Upper lobe of left lung (tissue), 4 donors: ENCODE data around the gene ARHGEF10L.

ENCODE experiments used
- EP300 ChIP-seq, 4 donors: sonication (generic); formaldehyde crosslinking; IDR thresholded peaks; one replicate each; pipeline ENCODE4 v1.5.1; 2017; ENCODE audit warnings: antibody characterized with exemption in 4 of 4, control low read depth in 2 of 4
- POLR2A ChIP-seq, 4 donors: fragments of 450-650 bp; IDR thresholded peaks; one replicate each; pipeline ENCODE4 v1.5.1; 2016 to 2017; ENCODE audit warnings: antibody characterized with exemption in 4 of 4, mild to moderate bottlenecking in 2 of 4
- POLR2AphosphoS5 ChIP-seq, 2 donors: sonication (generic); formaldehyde crosslinking; IDR thresholded peaks; one replicate each; pipeline ENCODE4 v1.5.1; 2017; ENCODE audit warnings: antibody characterized with exemption in 2 of 2
- TF ChIP-seq, protein P1 (sequence below), 6 experiments: fragments of 450-650 bp in 4 of 6; fragments of 200-600 bp in 2 of 6; sonication (generic) in 2 of 6; IDR thresholded peaks; one replicate each; pipeline ENCODE4 v1.5.1; 2016 to 2019; ENCODE audit warnings: antibody characterized with exemption in 6 of 6

DNA sequence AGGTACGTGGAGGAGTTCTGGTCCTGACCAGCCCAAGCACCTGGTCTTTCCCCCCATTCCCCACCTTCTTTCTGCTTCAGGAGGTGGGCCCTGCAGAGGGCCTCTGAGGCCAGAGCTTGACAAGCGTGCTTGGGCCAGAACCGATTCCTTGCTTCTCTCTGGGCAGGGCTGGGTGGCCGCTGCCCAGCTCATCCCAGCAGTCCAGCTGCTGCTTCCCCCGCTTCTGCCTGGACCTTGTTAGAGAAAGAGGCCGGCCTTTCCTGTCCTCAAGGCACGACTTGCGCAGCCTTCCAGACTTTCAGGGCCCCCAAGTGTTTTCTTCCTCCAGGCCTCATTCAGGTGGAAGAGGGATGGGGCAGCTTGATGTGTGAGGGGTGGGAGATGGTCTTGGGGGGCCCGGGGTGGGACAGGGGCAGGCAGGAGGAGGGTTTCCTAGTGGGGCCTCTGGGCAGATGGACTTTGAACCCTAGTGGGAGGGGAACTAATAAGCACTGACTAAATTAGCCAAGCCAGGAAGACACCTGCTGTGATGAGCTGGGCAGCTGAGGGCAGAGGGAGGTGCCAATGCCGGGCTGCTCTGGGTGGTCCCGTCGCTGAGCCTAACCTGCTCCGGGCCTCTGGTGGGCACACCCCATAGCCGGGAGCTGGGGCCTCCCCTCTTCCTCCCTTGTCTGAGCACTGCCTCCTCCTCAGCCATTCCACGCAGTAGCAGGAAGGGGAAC, 36.5 kb downstream of the ARHGEF10L start:
- TF ChIP-seq, protein P1, sequence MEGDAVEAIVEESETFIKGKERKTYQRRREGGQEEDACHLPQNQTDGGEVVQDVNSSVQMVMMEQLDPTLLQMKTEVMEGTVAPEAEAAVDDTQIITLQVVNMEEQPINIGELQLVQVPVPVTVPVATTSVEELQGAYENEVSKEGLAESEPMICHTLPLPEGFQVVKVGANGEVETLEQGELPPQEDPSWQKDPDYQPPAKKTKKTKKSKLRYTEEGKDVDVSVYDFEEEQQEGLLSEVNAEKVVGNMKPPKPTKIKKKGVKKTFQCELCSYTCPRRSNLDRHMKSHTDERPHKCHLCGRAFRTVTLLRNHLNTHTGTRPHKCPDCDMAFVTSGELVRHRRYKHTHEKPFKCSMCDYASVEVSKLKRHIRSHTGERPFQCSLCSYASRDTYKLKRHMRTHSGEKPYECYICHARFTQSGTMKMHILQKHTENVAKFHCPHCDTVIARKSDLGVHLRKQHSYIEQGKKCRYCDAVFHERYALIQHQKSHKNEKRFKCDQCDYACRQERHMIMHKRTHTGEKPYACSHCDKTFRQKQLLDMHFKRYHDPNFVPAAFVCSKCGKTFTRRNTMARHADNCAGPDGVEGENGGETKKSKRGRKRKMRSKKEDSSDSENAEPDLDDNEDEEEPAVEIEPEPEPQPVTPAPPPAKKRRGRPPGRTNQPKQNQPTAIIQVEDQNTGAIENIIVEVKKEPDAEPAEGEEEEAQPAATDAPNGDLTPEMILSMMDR (IDR thresholded peaks at IDR 0.05): no peak
- TF ChIP-seq POLR2A (IDR thresholded peaks at IDR 0.05) (no peak), EP300 (IDR thresholded peaks at IDR 0.05) (no peak), POLR2AphosphoS5 (IDR thresholded peaks at IDR 0.05) (no peak)
